HG02678 (cell line): ENCODE data around the gene UBXN2A.
"Not testable (repeated sequence)": the region's sequence is repeated elsewhere in the genome, so short reads cannot be mapped to it uniquely, and the experiment has no call there.

ENCODE experiments used
- ATAC-seq: cut with Tn5 transposase; IDR thresholded peaks from one replicate; pipeline ENCODE4 v1.9.1; 2021; ENCODE audit warnings: mild to moderate bottlenecking, moderate library complexity; ENCODE audit not compliant: unreplicated experiment

Gene UBXN2A

GRCh38 chr2:24011250-24012104, 71.2 kb downstream of the UBXN2A start:
- no peak for ATAC-seq

GRCh38 chr2:24012521-24013188, 72.4 kb downstream of the UBXN2A start:
- no peak for ATAC-seq

- ATAC-seq, result not testable (repeated sequence)
These were observed 74.6 kb downstream of the UBXN2A start for GRCh38 chr2:24014902-24015301.

- no peak for ATAC-seq
These were observed 75.5 kb downstream of the UBXN2A start for GRCh38 chr2:24015562-24016375.

GRCh38 chr2:24016376-24016761, 76.1 kb downstream of the UBXN2A start:
- ATAC-seq, result no peak

- ATAC-seq, result no peak
These were observed 76.8 kb downstream of the UBXN2A start for GRCh38 chr2:24016853-24017703.

- no peak for ATAC-seq
These were observed 77.4 kb downstream of the UBXN2A start for GRCh38 chr2:24017711-24018110.

- no peak for ATAC-seq
These were observed 78.0 kb downstream of the UBXN2A start for GRCh38 chr2:24018241-24018640.

- no peak for ATAC-seq
These were observed 79.5 kb downstream of the UBXN2A start for GRCh38 chr2:24019729-24020128.

GRCh38 chr2:24020244-24020643, 80.0 kb downstream of the UBXN2A start:
- ATAC-seq, result no peak

- ATAC-seq, result no peak
These were observed 81.1 kb downstream of the UBXN2A start for GRCh38 chr2:24021122-24021998.

- no peak for ATAC-seq
These were observed 82.2 kb downstream of the UBXN2A start for GRCh38 chr2:24022324-24022974.

GRCh38 chr2:24022975-24023575, 82.8 kb downstream of the UBXN2A start:
- no peak for ATAC-seq

GRCh38 chr2:24024018-24024417, 83.8 kb downstream of the UBXN2A start:
- ATAC-seq, result no peak

- no peak for ATAC-seq
These were observed 84.9 kb downstream of the UBXN2A start for GRCh38 chr2:24024996-24025663.

GRCh38 chr2:24026233-24026632, 86.0 kb downstream of the UBXN2A start:
- ATAC-seq, result no peak

GRCh38 chr2:24038786-24039499, 98.7 kb downstream of the UBXN2A start:
- no peak for ATAC-seq
